Esophagus squamous epithelium (tissue), 5 donors: ENCODE results near the gene PGGHG. TPM values are rescaled to one million over a fixed set of nuclear protein-coding genes. Genes with fewer than 3 reads are reported as not detected.
A peak's percentile ranks its signal among the peaks of the same experiment; 100 is the strongest.
"Not testable (repeated sequence)": the region's sequence is repeated elsewhere in the genome, so short reads cannot be mapped to it uniquely, and the experiment has no call there.

ENCODE experiments used
- DNase-seq: peaks from one replicate; lab custom pipeline; 2025; lab: John Stamatoyannopoulos, UW
- H3K27ac ChIP-seq, 4 donors: fragments of 200-600 bp; sonication (generic); one replicate each; pipeline ENCODE4 v1.5.1; 2016 to 2019; ENCODE audit warnings: mild to moderate bottlenecking in 1 of 4
- H3K27me3 ChIP-seq, 4 donors: fragments of 200-600 bp; sonication (generic); 1 replicate in 3 of 4; 2 replicates in 1 of 4; pipeline versions ENCODE4 v1.5.1 to v1.6.0; 2017 to 2021; ENCODE audit warnings: antibody characterized with exemption in 1 of 4
- H3K36me3 ChIP-seq, 3 donors: fragments of 200-600 bp; sonication (generic); one replicate each; pipeline ENCODE4 v1.5.1; 2016 to 2019
- H3K4me1 ChIP-seq, 3 donors: fragments of 200-600 bp; sonication (generic); one replicate each; pipeline ENCODE4 v1.5.1; 2017 to 2019
- H3K4me3 ChIP-seq, 4 donors: fragments of 200-600 bp; sonication (generic); 1 replicate in 3 of 4; 2 replicates in 1 of 4; pipeline ENCODE4 v1.5.1; 2016 to 2019; ENCODE audit warnings: mild to moderate bottlenecking in 2 of 4, moderate library complexity in 1 of 4
- H3K9me3 ChIP-seq, 3 donors: fragments of 200-600 bp; sonication (generic); one replicate each; pipeline ENCODE4 v1.5.1; 2016 to 2019
- CTCF ChIP-seq, 6 experiments: fragments of 450-650 bp in 4 of 6; fragments of 200-600 bp in 2 of 6; sonication (generic) in 2 of 6; IDR thresholded peaks; one replicate each; pipeline ENCODE4 v1.5.1; 2016 to 2019; ENCODE audit warnings: antibody characterized with exemption in 6 of 6, mild to moderate bottlenecking in 4 of 6, moderate library complexity in 4 of 6
- POLR2A ChIP-seq, 4 donors: fragments of 450-650 bp; IDR thresholded peaks; one replicate each; pipeline ENCODE4 v1.6.1; 2017; ENCODE audit warnings: antibody characterized with exemption in 4 of 4, mild to moderate bottlenecking in 4 of 4, moderate library complexity in 3 of 4
- WGBS, 2 donors: methylation state at CpG; one replicate each; pipeline ENCODE4 v1.1.5; 2018; 5-methylcytosine and 5-hydroxymethylcytosine counted together
- intact Hi-C: fragments of 100-400 bp; cut with DNase I; formaldehyde crosslinking; loops from one replicate; pipeline ENCODE4 v1.15.0; 2022
- total RNA-seq, 4 donors: library from RNA; depleted of rRNA; stranded (reverse); fragments of >200 nt; gene quantifications; one replicate each; pipeline ENCODE4 v1.1.0, GENCODE V29; 2016
- donor health status: DM: yes; HTN: yes; CAD: no.

Gene PGGHG
- total RNA-seq, 4 donors from 2014 or later = 5.3 to 15.3 (median 5.9) TPM

- WGBS, 2 donors = 0 to 19% methylated on average over 1 to 10 of the region's 29 CpGs
- TF ChIP-seq CTCF (IDR thresholded peaks at IDR 0.05) = peak in 1 of 6 experiments; percentile 4
Observed at GRCh38 chr11:319121-319887, 30.4 kb downstream of the PGGHG start.

DNA sequence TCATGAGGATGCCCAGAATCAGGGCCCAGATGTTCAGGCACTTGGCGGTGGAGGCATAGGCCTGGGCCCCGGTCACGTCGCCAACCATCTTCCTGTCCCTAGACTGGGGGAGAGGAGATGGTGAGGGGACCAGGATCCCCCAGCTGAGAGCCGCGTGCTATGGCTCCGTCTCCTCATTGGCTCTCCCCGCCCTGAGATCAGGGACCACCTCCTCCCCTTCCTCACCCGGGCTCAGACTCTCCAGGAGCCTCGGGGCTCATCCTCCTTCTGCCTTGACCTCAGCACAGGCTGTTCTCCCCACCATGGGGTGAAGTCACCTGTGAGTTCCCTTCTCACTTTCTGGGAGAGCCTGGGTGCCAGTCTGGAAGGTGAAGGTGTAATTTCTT lies 31.0 kb downstream of the PGGHG start:
- peak overlapping the region; percentile 90 to 99 (median 96) for H3K27ac ChIP-seq
- DNase-seq, intact Hi-C loops, H3K9me3 ChIP-seq, H3K36me3 ChIP-seq: not testable (repeated sequence)
- peaks cover 0 to 24% (median 0%) of the 10 kb centered on the region in 4 donors for H3K27me3 ChIP-seq
- WGBS, 2 donors = 0% methylated on average over 2 of the region's 10 CpGs; no CpG with 5 or more reads in 1 of the 2 donors
- H3K4me3 ChIP-seq = peak overlapping the region; percentile 53 to 92 (median 69)
- H3K4me1 ChIP-seq = peaks cover 13 to 64% (median 20%) of the 10 kb centered on the region in 3 donors

More at GRCh38 chr11:319121-319887, 30.4 kb downstream of the PGGHG start:
- intact Hi-C loops, H3K9me3 ChIP-seq, H3K36me3 ChIP-seq, DNase-seq: not testable (repeated sequence)
- Histone ChIP-seq H3K4me1 (peaks cover 13 to 64% (median 14%) of the 10 kb centered on the region in 3 donors), H3K4me3 (peak overlapping the region; percentile 53 to 92 (median 69)), H3K27me3 (peaks cover 0 to 24% (median 0%) of the 10 kb centered on the region in 4 donors), H3K27ac (peak overlapping the region; percentile 90 to 99 (median 96))

DNA sequence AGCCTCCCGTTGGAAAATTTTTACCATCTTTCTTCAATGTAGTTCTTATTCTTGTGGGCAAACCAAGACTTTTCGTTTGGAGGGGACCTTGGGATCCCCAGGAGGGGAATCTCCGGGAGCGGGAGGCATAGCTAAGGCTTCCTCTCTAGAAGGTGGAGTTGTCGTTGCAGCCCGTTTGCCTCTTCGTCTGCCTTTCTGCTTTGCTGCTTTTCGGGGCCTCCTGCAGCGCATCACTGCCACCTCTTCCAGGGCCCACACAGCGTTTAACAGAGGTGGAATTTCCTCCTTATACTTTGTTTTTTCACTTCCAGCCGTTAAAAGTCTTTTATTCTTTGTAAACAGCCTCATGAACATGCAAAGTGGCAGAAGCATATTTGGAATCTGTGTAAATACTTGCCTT lies 35.2 kb downstream of the PGGHG start:
- H3K27me3 ChIP-seq = no peaks in the 10 kb centered on the region
- peak overlapping the region; percentile 42 to 94 (median 84) for H3K27ac ChIP-seq
- H3K36me3 ChIP-seq = no peaks in the 10 kb centered on the region
- intact Hi-C loops = no loop called here
- no peak overlapping the region for H3K4me3 ChIP-seq
- WGBS, 2 donors = 68 to 78% methylated on average over 11 of the region's 11 CpGs
- no peak for TF ChIP-seq POLR2A (IDR thresholded peaks at IDR 0.05)
- no peak for TF ChIP-seq CTCF (IDR thresholded peaks at IDR 0.05)
- H3K4me1 ChIP-seq = peaks cover 16 to 63% (median 35%) of the 10 kb centered on the region in 3 donors
- DNase-seq = no peak
- H3K9me3 ChIP-seq = no peaks in the 10 kb centered on the region

- H3K4me1 ChIP-seq = peaks cover 16 to 58% (median 35%) of the 10 kb centered on the region in 3 donors
- H3K27me3 ChIP-seq, H3K9me3 ChIP-seq, DNase-seq, H3K36me3 ChIP-seq, intact Hi-C loops: not testable (repeated sequence)
- H3K27ac ChIP-seq = peak overlapping the region in 3 of 4 donors; percentile 88 to 94 (median 91)
- 64 to 72% methylated on average over 24 of the region's 34 CpGs for WGBS, 2 donors
- peak overlapping the region in 1 of 4 donors; percentile 16 for H3K4me3 ChIP-seq
Observed at GRCh38 chr11:324593-325517, 35.9 kb downstream of the PGGHG start.

DNA sequence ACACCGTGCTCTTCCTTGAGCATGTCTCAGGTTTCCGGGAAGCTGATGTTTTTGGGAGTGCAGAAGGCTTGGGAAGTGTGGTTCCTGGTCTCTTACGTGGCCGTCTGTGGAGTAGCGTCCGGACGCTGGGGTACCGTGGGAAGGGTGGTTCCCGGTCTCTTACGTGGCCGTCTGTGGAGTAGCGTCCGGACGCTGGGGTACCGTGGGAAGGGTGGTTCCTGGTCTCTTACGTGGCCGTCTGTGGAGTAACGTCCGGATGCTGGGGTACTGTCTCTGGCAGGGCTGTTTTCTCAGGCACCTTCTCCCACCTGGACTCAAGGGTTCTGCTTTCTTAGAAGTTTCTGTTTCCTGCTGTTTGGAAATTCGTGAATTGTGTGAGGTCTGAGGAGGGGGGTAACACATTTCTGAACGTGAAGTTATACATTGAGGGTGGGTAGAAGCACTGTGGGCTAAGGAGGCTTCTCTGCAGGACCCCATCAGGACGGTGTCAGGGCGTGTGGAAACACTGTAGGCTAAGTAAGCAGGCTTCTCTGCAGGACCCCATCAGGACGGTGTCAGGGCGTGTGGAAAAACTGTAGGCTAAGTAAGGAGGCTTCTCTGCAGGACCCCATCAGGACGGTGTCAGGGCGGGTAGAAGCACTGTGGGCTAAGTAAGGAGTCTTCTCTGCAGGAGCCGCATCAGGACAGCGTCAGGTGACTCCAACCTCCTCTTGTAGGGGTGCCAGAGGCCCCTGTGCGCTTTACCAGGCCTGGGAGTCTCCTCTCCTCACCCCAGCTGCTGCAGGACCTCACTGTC lies 37.1 kb downstream of the PGGHG start:
- Histone ChIP-seq H3K4me3 (peak overlapping the region in 1 of 4 donors; percentile 42), H3K4me1 (peaks cover 16 to 55% (median 35%) of the 10 kb centered on the region in 3 donors), H3K9me3 (no peaks in the 10 kb centered on the region), H3K27ac (peak overlapping the region; percentile 79 to 94 (median 90)), H3K27me3 (peaks cover 0 to 11% (median 0%) of the 10 kb centered on the region in 4 donors), H3K36me3 (no peaks in the 10 kb centered on the region)
- 86 to 87% methylated on average over 20 to 22 of the region's 30 CpGs for WGBS, 2 donors
- no peak for DNase-seq
- intact Hi-C loops = no loop called here
- TF ChIP-seq CTCF (IDR thresholded peaks at IDR 0.05) = no peak
- no peak for TF ChIP-seq POLR2A (IDR thresholded peaks at IDR 0.05)
